ENCODE results near the gene TBC1D21. TPM values are rescaled to one million over a fixed set of nuclear protein-coding genes. Genes with fewer than 3 reads are reported as not detected.
A peak's percentile ranks its signal among the peaks of the same experiment; 100 is the strongest.

The TBC1D21 gene
- polyA plus RNA-seq, 3 donors: not detected

- no peak for DNase-seq
Observed at GRCh38 chr15:73857193-73857920, 16.0 kb upstream of the TBC1D21 start.

GRCh38 chr15:73858062-73858461 lies 15.3 kb upstream of the TBC1D21 start:
- DNase-seq: no peak

DNA sequence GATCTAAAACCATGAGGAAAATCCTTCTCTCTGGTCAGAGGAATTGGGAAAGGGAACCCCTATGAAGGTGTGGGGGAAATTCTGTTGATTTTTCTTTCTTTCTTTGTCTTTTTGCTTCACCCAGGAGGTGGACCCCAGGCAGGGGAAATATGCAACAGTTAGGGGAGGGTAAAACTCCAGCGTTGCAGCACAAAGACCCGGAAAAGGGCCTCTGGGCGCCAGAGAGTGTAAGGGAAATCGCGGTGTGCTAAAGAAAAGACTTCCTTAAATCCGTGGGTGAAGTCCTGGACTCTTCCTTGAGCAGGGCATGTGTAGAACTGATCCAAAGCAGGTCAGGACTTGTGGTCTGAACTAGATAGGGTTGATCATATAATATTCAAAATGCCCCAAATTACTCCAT lies 11.1 kb upstream of the TBC1D21 start:
- no peak for DNase-seq

GRCh38 chr15:73865379-73865778 lies 8.0 kb upstream of the TBC1D21 start:
- no peak for DNase-seq

DNA sequence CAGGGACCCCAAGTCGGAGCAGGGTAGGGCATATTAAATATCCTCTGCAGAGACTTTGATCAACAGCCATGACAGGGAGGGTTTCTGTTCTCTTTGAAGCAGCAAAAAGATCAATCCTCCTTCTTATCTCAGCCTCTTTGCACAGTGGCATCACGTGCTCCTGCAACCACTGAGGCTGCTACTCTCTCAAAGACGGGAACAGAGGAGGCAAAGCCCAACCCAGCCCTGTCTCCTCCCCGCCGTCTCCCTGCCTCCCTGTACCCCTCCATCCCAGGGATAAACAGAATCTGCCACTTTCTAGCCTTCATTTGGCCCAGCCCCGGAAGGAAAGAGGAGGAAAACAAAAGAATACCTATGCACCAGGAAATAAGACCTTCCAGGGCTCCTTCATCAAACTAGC lies 7.5 kb upstream of the TBC1D21 start:
- DNase-seq: no peak

DNA sequence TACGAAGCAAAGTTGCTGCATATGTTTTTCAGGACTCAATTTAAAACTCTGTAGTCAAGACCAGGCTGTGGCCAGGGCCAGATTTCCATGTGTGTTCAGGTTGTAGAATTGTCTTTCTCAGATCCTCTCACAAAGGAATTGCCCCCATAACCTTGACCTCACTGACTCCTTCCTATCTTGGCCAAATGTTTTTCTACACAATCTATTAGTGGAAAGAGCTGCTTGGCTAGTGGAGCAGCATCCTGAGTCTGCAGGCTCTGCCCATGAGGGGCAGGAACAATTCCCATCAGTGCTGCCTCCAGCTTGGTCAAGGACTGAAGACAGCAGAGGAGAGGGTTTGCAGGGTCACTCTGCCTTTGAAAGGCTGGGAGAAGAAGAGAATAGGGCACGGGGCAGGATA lies 6.9 kb upstream of the TBC1D21 start:
- no peak for DNase-seq

GRCh38 chr15:73866881-73867410 lies 6.4 kb upstream of the TBC1D21 start:
- DNase-seq: no peak

DNA sequence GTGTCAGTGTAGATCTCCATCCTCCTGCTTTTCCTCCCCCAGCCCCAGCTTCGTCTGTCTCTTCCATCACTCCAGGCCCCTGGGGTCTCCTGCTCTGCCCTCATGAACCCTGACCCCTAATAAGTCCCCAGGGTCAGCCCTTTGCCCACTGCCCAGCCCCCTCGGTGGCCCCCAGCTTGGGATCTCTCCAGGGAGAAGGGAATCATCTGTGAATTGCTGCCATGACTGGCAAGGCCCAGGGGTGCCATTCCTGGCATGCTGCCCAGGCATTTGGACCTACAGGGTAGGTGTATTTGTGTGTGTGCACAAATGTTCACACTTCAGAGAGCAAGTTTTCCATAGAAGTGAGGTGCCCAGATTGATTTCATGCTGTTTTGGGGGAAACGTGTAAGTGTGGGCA lies 5.9 kb upstream of the TBC1D21 start:
- no peak for DNase-seq

DNA sequence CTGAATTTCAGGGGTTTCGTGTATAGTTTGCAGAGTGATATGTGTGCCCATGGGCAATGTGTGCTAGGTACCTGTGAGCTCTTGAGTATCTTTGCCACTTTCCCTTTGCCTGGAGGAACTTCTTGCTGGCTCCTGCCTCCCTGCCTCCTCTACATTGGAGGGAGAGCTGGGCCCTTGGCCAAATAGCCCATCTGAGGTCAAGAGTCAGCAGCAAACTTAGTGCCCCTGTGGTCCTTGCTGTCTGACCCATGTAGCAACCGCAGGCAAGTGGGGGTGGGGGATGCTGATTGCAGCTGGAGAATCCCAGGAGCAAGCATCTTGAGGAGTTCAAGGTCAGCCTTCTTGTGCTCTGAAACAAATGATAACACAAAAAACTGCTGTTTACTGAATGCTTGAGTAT lies 5.4 kb upstream of the TBC1D21 start:
- DNase-seq: no peak

- DNase-seq: no peak
Observed at GRCh38 chr15:73869216-73869995, 4.0 kb upstream of the TBC1D21 start.

DNA sequence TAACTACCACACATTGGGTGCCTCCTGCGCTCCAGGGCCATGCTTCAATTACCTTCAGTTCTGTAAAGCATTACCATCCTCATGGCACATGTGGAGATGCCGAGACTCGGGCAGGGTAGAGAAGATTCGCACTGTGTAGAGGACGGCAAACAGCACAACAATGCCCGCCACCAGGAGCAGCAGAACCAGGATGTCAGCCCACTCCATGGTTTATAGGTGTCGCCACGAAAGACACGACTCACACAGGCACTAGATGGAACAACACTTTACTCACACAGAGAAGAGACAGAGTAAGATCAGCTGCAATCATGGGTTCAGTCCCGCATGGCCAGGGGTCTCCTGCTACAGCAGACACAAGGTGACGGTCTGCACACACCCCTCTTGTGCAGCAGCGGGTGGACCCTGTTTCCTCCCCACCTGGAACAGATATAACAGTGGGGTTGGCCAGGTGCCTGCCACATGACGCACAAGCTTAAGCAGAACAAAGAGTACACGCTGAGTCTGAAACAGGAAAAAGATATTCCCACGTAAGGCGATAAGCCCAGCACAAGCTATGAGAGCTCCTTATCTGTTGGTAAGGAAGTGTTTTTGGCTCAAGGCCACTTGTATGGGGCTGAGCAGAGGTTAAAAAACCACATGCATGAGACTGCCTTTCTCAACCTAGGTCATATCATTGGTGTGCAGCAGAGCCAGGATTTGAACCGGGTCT lies 2.5 kb upstream of the TBC1D21 start:
- no peak for DNase-seq

DNA sequence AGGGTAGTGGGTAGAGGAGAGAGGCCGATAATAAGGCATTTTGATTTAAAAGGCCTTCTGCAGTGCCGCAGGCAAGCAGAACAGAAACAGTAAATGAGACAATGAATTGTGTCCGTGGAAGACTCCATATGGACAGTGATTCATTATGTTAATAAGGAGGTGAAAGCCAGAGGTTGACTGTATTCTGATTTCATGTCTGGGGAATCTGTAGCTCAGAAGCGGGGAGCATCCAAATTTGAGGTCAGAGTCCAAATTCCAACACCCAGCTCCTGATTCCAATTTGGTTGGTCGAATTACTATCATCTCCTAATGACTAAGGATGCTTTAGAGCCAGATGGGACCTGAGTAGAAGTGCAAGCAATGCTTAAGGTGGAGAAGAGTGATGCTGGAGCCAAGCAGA lies 1.0 kb upstream of the TBC1D21 start:
- DNase-seq: no peak

DNA sequence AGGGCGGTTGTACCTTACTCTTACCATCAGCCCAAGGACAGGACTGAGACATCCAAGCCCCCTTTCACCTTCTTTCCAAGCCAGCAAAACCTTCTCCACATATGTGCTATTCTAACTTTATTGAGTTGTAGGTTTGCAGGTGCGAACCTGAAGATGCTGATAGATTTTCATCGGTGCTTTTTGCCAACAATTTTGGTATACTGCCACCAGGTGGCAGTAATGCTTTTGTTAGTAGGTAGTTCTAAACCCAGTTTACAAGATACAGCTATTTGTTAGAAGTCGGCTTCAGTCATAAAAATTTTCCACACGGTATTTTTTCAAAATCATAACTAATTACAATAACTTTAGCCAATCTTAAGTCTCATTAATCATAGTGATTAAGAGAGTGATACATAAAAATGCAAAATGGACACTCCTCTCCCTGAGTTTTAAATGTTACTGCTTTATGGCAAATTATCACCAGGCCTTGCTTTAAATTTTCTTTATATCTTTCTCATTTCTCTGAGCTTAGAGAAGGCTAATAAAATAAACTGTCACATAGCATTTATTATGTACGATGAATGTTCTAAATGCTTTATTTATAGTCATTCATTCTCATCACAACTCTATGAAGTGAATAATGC lies 636 bp downstream of the TBC1D21 start:
- DNase-seq: peak; percentile 46

GRCh38 chr15:73879426-73879825 lies 6.1 kb downstream of the TBC1D21 start:
- DNase-seq: no peak

DNA sequence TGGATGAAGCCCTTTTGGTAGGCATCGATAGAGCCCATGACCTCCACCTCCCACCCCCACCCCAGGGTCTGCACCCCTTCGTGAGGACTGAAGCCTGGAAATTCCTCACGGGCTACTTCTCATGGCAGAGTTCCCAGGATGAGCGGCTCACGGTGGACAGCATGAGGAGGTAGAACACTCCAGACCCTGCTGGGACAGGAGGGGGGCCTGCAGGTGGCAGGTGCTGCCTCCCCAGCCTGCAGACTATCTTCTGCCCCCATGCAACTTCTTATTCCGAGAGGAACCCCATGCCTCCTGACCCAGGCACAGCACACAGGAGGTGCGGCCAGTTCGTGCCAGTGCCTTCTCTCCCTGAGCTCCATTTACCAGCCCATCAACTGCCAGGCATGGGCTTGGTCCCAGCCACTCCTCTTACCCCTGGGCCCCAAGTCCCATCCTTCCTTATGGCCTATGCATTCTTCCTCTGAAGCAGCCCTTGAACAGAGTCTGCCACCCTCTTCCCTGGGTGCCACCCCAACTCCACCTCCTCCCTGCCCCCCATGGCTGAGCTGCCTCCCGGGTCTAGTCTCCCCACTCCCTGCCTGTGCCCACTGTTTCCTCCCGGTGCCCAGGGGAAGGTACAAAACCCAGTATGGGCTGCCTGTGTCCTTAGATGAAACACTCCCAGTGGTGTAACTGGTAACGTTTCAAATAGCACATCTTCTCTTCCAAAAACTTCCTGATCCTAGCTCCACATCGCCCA lies 8.4 kb downstream of the TBC1D21 start:
- no peak for DNase-seq

- no peak for DNase-seq
Observed at GRCh38 chr15:73882761-73883419, 9.5 kb downstream of the TBC1D21 start.

DNA sequence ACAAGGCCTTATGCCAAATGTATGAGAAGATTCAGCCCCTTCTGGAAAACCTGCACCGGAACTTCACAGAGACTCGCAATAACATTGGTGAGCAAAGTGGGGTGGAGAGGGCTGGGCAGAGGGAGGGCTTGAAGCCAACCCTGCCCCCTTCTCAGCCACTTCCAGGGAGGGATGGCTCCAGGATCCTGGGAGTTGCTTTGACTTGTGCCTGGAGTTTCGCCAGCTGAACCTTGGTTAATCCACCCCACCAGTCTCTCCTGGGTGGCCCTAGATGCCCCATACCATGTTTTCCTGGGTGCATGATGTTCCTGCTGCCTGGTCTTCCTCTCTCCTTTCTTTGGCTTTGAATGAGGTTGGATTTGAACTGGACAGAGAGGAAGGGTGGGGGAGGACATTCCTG lies 10.8 kb downstream of the TBC1D21 start:
- DNase-seq: no peak

GRCh38 chr15:73885954-73886700 lies 12.8 kb downstream of the TBC1D21 start:
- no peak for DNase-seq

- no peak for DNase-seq
Observed at GRCh38 chr15:73886717-73887345, 13.5 kb downstream of the TBC1D21 start.

GRCh38 chr15:73887481-73887880 lies 14.1 kb downstream of the TBC1D21 start:
- DNase-seq: no peak
